Nephron (organoid): ENCODE measurements around the gene ARL5C.
"Not testable (repeated sequence)": the region's sequence is repeated elsewhere in the genome, so short reads cannot be mapped to it uniquely, and the experiment has no call there.

Source experiments
- H3K27ac Mint-ChIP-seq, 3 experiments: 2 replicates each; pipeline ENCODE4 v1.8.0; 2020; ENCODE audit warnings: mixed read lengths in 3 of 3, mild to moderate bottlenecking in 2 of 3, moderate library complexity in 1 of 3
- H3K27me3 Mint-ChIP-seq: 2 replicates; pipeline ENCODE4 v1.8.0; 2021; ENCODE audit warnings: low read depth, mild to moderate bottlenecking, moderate library complexity, mixed read lengths
- H3K36me3 Mint-ChIP-seq: 2 replicates; pipeline ENCODE4 v1.8.0; 2020; ENCODE audit warnings: low read depth, mixed read lengths
- H3K4me1 Mint-ChIP-seq: 2 replicates; pipeline ENCODE4 v1.8.0; 2020; ENCODE audit warnings: mixed read lengths
- H3K4me3 Mint-ChIP-seq, 3 experiments: 2 replicates each; pipeline ENCODE4 v1.8.0; 2020; ENCODE audit warnings: mild to moderate bottlenecking in 3 of 3, mixed read lengths in 3 of 3, moderate library complexity in 2 of 3
- H3K9me3 Mint-ChIP-seq: 2 replicates; pipeline ENCODE4 v1.8.0; 2020; ENCODE audit warnings: mixed read lengths
- TF ChIP-seq, protein P1 (sequence below), 3 experiments: fragments of 200-600 bp; sonication (generic); IDR thresholded peaks; one replicate each; pipeline ENCODE4 v1.5.0; 2021; ENCODE audit warnings: antibody characterized with exemption in 3 of 3; ENCODE audit not compliant: unreplicated experiment in 3 of 3

The ARL5C gene

DNA sequence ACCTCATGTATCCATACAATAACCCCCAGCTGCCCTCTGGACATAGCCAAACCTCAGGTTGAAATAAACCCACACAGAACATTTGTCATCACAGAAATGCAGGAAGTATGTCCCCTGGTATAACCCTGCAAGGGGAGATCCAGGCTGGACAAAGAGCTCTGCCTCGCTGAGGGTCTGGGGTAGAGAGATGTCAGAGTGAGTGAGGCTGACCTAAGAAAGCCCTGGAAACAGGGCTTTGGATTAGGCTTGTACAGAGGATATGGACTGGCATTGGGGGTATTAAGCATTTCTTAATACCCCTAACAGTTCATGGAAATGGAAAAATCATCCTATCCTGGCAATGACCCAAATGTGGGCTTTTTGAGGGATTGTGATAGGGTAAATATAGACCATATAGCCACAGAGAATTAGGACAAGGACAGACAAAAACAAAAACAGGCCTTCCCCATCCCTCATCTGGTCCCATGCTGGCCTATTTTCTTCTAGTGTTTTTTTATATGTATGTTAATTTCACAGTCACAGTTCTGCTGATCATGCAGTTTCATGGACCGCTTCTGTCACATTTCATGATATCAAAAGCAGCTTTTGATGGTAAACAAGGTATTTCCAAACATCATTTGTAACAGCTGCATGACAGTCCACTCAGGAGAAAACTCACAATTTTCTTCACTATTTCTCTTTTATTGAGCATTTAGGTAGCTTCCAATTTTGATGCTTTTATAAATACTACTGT, 40.7 kb downstream of the ARL5C start:
- Mint-ChIP-seq H3K27me3 (peaks cover 4% of the 10 kb centered on the region), H3K4me3 (no peak overlapping the region), H3K9me3 (no peaks in the 10 kb centered on the region), H3K36me3 (no peaks in the 10 kb centered on the region), H3K27ac (no peak overlapping the region), H3K4me1 (peaks cover 4% of the 10 kb centered on the region)
- TF ChIP-seq, protein P1, sequence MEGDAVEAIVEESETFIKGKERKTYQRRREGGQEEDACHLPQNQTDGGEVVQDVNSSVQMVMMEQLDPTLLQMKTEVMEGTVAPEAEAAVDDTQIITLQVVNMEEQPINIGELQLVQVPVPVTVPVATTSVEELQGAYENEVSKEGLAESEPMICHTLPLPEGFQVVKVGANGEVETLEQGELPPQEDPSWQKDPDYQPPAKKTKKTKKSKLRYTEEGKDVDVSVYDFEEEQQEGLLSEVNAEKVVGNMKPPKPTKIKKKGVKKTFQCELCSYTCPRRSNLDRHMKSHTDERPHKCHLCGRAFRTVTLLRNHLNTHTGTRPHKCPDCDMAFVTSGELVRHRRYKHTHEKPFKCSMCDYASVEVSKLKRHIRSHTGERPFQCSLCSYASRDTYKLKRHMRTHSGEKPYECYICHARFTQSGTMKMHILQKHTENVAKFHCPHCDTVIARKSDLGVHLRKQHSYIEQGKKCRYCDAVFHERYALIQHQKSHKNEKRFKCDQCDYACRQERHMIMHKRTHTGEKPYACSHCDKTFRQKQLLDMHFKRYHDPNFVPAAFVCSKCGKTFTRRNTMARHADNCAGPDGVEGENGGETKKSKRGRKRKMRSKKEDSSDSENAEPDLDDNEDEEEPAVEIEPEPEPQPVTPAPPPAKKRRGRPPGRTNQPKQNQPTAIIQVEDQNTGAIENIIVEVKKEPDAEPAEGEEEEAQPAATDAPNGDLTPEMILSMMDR (IDR thresholded peaks at IDR 0.05; ENCODE audit: unreplicated experiment in 3 of 3): no peak

DNA sequence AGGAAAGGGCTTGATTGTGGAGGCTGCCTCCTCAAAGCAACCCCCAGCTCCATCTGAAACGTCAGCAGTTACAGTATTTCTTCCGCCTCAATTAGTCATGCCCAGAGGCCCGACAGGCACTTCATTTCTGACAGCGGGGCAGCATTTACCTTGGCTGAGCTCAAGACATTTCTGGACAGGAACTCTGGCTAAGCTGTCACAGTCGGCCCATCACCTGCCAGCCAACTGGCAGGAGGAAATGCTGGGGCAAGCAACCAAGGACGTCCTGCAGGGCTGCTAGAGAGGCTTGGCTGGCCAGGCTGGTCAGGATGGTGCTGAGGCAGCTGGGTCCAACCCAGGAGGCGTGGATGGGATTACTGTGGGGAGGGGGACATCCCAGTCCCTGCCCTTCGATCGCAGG, 42.3 kb downstream of the ARL5C start:
- Mint-ChIP-seq H3K4me3 (no peak overlapping the region), H3K27ac (no peak overlapping the region), H3K27me3 (peaks cover 4% of the 10 kb centered on the region), H3K9me3 (no peaks in the 10 kb centered on the region), H3K36me3 (no peaks in the 10 kb centered on the region), H3K4me1 (no peaks in the 10 kb centered on the region)
- TF ChIP-seq, protein P1 (IDR thresholded peaks at IDR 0.05; ENCODE audit: unreplicated experiment in 3 of 3): no peak

DNA sequence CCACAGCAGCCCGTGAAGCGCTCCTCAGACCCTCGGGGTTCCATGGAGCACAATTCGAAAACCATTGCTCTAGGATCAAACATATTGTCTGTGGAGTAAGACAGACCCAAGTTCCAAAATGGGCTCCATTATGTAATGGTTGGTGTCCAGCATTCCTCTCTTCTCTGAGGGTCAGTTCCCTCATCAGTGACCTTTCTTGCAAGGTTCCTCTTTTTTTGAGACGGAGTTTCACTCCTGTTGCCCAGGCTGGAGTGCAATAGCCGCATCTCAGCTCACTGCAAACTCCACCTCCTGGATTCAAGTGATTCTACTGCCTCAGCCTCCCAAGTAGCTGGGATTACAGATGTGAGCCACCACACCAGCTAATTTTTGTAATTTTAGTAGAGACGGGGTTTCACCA, 43.0 kb downstream of the ARL5C start:
- Mint-ChIP-seq H3K36me3 (no peaks in the 10 kb centered on the region), H3K27me3 (peaks cover 4% of the 10 kb centered on the region), H3K4me3 (no peak overlapping the region), H3K9me3 (no peaks in the 10 kb centered on the region), H3K4me1 (no peaks in the 10 kb centered on the region), H3K27ac (no peak overlapping the region)
- TF ChIP-seq, protein P1 (IDR thresholded peaks at IDR 0.05; ENCODE audit: unreplicated experiment in 3 of 3): no peak

DNA sequence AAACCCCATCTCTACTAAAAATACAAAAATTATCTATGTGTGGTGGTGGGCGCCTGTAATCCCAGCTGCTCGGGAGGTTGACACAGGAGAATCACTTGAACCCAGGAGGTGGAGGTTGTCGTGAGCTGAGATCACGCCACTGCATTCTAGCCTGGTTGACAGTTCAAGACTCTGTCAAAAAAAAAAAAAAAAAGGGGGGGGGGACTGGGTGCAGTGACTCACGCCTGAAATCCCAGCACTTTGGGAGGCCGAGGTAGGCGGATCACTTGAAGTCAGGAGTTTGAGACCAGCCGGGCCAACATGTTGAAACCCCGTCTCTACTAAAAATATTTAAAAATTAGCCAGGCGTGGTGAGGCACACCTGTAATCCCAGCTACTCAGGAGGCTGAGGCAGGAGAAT, 44.0 kb downstream of the ARL5C start:
- not testable (repeated sequence) for H3K36me3 Mint-ChIP-seq, H3K4me3 Mint-ChIP-seq, H3K27ac Mint-ChIP-seq, H3K4me1 Mint-ChIP-seq, H3K27me3 Mint-ChIP-seq, H3K9me3 Mint-ChIP-seq

DNA sequence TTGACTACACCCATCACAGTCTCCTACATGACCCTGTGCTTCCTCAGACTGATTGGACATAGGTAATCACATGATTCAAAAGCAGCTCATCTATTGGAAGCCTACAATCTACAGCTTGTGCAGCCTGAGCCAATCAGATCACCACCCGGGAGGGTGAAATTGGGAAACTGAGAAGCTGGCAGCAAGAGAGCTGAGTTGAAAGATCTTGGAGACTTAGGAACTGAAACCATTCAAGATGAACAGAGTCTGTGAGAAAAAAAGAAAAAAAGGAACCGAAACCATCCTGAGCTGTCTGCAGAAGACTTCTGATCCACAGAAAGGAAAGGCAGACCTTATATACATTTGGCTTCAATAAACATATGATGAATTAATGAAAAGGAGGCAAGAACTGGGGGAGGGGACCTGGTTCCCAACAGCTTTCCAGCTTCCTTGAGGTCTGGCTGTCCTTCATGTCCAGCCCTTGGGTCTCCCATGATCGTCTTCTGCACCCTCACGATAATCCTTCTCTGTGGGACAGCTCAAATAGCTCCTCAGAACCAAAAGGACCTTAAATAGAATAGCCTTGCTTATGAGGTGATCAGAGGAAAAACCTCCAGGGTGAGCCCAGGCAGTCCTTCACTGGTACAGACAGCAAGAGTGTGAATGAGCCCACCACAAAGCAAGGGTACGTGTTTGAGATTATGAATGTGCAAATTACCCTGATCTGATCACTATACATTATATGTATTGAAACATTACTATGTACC, 47.1 kb downstream of the ARL5C start:
- Mint-ChIP-seq H3K27ac (no peak overlapping the region), H3K9me3 (no peaks in the 10 kb centered on the region), H3K4me1 (no peaks in the 10 kb centered on the region), H3K4me3 (no peak overlapping the region), H3K36me3 (no peaks in the 10 kb centered on the region), H3K27me3 (peaks cover under 1% of the 10 kb centered on the region)
- TF ChIP-seq, protein P1 (IDR thresholded peaks at IDR 0.05; ENCODE audit: unreplicated experiment in 3 of 3): no peak

DNA sequence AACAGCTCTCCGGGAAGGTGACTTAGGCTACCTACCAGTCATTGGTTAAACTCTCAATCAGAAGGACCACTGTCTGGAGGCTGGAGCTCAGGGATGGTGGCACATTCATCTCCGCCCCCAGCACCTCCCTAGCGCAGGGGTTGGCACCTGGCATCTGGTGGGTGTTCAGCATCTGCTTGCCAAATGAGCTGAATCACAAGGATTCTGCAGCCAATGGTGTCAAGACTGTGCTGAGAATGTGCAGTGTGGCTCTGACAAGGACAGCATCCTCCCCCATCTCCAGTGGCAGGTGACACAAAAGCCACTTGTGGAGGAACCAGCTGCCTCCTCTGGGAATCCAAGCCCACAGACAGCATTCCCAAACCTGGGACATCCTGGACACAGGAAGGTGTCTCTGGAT, 49.7 kb downstream of the ARL5C start:
- Mint-ChIP-seq H3K4me1 (no peaks in the 10 kb centered on the region), H3K9me3 (no peaks in the 10 kb centered on the region), H3K36me3 (no peaks in the 10 kb centered on the region), H3K4me3 (no peak overlapping the region), H3K27me3 (no peaks in the 10 kb centered on the region), H3K27ac (no peak overlapping the region)
- TF ChIP-seq, protein P1 (IDR thresholded peaks at IDR 0.05; ENCODE audit: unreplicated experiment in 3 of 3): no peak
